Activated T-helper 1 cell treated with anti-CD3 and anti-CD28 coated beads, Interleukin-2, amount 50 U/mL, for 16 hours (primary cell): ENCODE results near the gene CCDC80.
A peak's percentile ranks its signal among the peaks of the same experiment; 100 is the strongest.

Source experiments
- DNase-seq, 2 donors: peaks; one replicate each; pipeline ENCODE4 v3.0.0-alpha.2; 2020; ENCODE audit warnings: low read depth in 1 of 2, low spot score in 1 of 2

CCDC80 gene

DNA sequence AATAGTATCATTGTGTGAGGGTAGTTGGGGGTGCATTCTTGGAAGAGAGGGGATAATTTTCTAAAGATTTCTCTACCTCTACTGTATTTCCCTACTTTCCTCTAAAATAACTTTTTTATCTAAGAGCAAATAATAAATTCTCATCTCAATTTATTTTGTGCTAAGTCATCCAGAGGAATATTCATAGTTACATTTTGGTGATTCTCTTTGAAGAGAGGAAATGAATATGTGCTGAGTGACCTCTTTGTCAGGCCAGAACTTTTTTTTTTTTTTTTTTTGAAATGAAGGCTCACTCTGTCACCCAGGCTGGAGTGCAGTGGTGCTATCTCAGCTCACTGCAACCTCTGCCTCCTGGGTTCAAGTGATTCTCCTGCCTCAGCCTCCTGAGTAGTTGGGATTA, 15.1 kb upstream of the CCDC80 start:
- DNase-seq = no peak

DNA sequence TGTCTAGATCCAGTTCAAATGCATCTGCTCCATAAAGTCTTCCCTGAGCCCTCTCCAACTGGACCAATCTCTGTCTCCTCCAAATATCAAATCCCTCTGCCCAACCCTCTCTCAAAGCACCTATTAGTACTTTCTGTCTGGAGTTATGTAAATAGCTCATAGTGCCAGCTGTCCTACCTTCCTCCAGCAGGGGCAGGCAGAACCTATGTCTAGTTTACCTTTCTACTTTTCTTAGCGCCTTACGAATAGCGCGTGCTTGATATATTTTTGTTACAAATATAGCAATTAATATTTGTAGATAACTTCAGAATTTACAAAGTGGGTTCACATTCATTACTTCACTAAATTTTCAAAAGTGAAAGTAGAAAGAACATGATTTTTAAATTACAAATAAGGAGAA, 14.0 kb upstream of the CCDC80 start:
- no peak for DNase-seq

DNA sequence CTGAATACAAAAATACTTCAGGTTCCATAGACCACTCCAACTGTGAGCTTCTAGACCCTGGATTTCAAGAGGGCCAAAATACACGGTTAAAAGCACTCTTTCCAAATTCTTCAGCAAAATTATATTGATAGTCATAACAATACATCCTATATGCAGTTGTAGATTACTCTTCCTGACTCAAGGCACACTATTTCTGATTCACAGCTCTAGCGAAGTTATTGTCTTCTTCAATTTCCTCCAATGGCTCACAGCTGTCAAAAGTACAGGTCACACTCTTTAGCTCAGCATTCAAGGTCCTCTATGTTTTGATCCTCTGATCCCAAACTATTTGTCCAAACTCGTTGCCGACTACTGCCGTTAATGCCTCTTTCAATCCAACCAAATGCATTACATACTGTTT, 13.5 kb upstream of the CCDC80 start:
- DNase-seq = no peak

DNA sequence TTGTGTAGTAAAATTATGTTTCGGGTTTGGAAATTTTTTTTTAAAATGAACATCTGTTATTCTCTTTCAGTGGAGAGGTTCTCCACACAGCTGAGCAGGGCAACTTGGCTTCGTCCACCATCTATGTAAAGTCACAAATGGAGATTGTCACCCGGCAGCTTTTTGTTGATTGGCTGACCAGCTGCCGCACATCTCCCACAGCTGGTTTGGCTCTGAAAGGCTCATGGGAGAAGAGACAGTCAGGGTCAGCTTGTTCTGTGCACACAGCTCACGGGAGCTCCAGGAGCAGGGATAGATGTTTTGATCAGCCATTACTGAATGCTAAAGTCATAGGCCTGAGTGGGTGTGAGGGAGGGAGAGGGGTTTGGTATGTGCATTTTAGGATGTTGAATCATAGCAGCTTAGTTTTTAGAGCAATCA, 12.9 kb upstream of the CCDC80 start:
- no peak for DNase-seq

DNA sequence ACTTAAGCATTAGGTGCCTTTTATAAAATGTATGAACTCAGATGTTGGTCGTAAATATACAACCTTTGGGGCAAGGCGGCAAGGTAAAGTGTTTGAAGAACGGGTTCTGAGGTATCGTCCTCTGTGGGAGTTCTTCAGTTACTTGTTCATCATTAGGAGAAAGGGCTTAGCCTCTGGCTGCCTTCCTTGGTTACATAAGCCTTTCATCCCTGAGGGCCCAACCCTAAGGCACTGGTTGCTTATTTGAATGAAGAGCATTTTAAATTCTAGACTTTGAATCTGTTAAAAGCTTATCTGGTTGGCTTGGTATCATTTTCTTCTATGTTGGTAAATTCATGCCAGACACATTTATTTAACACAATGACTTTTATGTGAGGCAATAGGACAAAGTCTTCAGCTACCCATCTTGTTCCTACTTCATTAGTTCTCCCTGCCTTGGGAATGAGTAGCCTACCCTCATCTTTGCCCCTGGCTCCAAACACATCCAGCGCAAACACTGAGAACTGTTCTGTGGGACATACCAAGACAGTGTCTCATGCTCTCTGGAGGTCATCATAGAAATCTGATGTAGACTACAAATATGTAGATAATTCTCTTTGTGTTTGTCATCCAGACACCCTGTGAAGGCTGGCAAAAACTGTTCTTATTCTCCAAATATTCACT, 12.4 kb upstream of the CCDC80 start:
- no peak for DNase-seq

DNA sequence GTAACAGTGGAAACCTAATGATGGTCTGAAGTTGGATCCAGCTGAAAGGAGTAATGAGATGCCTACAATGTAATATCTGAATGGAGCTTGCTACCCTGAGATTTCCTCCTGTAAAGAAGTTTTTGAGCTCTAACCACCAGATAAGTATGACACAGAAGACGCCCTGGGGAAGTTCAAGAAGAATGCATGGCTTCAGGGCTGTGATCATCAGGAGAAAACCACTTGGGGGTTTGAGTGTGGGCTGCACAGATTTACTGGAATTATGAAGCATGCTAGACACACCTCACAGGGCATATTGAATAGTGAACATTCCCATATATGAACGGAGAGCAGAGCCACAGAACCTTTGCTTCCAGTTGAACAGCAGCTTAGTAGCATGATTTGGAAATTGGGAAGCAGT, 10.6 kb upstream of the CCDC80 start:
- no peak for DNase-seq

DNA sequence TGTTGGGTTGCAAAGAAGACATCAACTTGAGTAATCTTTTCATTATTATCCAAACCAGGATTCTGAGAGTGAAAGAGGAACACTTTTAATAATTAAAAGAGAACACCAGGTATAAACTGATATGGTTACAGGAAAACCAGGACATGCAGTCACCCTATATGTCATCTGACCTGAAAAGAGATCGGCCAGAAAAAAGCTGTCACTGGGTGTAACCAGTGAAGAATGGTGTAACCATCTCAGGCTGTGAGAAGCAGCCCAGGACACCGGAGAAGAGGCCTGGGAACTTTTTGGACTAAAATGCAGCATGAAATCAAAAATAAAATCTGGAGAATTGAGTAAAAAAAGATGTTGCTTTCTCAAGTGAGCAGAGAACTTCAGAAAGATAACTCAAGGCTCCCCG, 10.1 kb upstream of the CCDC80 start:
- DNase-seq = no peak

DNA sequence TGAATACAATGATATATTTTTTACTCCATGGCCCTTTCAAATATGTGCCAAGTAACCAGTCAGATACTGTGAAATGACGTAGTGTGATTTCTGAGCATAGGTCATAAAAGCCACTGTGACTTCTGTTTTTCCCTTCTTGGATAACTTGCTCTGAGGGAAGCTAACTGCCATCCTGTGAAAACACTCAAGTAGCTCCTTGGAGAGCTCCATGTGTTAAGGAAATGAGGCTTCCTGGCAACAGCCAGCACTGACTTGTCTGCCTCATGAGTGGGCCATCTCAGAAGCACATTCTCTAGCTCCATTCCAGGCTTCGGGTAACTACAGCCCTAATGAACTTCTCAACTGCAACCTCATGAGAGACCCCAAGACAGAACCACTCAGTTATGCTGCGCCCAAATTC, 9.5 kb upstream of the CCDC80 start:
- no peak for DNase-seq

DNA sequence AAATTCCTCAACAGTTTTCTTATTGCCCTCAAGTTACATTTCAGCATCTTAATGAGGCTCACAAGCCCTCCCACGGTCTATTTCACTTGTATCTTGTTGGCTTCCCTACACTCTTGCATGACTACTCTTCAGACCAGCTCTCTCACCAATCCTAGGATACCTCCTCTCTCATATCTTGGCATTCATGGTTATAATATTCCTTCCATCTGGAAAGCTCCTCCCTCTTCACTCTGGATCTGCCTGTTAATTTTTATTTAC, 8.5 kb upstream of the CCDC80 start:
- no peak for DNase-seq

DNA sequence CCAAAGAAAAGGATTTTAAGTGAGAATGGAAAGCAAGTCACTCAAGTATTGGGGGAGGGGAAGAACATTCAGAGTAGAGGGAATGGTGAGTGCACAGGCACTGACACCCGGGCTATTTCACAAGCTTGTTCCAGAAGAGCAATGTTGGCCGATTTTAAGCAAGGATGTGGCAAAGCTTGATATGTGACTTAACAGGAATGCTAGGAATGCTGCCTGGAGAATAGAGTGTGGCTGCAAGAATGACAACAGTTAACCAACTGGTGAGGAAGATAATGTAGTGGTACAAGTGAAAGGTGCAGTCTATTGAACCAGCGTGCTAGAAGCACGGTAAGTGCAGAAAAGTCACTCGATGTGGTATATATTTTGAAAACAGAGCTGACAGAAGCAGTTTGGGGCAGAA, 6.2 kb upstream of the CCDC80 start:
- no peak for DNase-seq

DNA sequence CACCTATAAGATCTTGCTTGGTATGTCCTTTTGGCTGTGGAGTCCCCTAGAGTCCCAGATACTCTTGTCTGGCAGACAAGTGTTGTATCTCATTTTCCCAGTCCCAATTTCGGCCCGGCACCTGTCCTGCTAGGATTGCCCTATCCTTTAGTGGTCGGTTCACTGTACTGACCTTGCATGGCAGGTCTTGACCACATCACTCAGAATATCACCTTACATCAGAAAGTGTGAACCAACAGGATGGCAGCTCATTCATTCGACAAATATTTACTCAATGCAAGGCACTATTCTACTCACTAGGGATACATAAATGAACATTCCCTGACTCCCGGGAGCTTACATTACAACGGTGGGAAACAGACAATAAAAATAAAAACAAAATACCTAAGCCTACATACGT, 5.7 kb upstream of the CCDC80 start:
- DNase-seq = no peak

DNA sequence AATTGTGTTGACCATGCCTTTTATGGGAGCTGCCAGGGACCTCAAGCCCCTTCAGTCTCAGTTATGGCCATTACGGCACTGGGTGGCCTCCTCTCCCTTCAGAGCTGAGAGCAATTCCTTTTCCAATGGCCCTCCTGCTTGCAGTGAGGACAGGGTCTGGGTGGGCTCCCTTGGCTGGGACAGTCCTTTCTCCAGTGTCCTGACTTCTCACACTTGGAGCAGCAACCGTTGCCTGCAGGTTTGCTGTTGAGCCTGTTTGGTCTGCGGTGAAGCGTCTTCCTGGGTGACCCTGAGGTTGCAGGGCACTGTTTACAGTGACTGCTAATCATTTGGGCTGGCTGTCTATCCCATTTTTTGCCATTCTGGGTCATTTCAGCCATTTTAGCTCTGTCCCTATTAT, 3.5 kb upstream of the CCDC80 start:
- no peak for DNase-seq

DNA sequence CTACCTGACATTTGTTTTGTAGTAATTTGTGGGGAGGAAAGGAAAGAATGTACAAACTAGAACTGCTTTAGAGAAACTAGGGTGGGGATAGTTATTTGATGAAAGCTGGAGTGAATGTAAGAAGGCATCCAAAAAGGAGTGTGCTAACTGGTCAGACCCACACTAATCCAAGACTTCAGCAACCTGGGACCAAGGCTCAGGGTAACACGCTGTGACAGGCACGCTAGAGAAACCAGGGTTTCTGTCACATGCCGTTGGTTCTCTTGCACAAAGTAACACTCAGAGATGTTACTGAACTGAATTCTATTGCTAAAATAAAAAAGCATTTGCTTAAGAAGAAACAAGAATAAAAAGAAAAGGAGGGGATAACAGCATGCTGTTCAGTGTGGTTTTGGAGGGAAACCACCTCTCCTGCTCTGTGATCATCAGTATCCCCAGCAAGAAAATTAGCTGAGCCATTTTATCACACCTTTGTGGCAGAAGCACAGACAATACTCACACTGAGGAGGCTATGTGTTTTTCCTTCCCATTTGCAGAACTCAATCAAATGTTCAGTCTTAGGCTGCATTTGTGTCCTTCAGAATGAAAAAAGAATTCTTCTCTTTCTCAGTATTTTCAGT, 2.8 kb upstream of the CCDC80 start:
- DNase-seq = no peak

DNA sequence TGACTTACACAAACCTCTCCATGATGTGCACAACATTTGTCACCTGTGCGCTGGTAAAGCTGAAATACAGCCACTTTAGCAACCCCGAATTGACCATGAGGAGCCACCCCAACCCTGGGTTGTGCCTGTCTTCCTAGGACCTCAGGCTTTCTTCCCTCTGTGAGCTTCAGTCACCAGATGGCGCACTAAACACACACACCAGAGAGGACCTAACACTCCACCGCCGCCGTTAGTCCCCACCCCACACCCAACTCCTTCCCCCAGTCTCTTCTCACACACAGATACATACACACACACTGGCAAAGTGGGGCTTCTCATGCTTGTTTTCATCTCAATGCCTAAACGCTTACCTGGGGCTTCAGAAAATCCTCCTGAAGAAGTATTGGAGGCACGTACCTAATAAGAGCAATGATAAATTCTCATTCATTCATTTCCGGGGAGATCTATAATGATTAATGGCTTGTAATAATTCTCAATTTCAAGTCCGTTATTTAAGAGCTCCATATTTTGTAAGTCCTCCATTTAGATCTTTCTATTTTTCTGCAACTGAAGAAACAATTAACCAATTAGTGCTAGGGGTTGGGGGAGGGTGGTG, 2.1 kb upstream of the CCDC80 start:
- peak; percentile 64 for DNase-seq

DNA sequence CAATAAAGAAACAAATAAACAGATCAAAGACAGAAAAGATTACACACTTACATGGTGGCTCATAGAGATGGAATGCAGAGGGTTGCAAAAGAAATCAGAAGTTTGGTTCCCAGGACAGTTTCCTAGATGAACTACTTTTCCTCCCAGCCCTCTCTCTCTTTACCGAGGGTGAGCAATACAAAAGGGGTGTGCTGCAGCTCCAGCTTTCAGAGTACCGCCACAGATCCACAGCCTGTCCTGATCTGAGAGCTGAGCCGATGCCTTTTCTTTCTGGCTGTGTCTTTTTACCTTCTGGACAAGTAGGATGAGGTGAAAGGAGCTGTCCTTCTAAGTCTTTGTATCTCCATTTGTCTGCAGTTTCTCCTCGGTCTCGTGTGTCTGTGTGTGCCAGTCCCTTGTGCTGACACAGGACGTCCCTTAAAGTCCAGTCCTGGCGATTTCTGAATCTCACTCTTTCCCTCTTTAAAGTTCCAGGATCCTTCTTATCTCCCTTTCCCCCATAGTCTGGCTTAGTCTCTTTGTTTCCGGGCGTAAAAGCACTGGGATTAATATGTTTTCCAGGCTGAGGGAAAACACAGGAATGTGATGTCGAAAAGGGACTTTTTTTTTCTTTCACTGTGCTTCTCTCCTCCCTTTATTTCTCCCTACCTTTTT, 540 bp downstream of the CCDC80 start:
- no peak for DNase-seq

DNA sequence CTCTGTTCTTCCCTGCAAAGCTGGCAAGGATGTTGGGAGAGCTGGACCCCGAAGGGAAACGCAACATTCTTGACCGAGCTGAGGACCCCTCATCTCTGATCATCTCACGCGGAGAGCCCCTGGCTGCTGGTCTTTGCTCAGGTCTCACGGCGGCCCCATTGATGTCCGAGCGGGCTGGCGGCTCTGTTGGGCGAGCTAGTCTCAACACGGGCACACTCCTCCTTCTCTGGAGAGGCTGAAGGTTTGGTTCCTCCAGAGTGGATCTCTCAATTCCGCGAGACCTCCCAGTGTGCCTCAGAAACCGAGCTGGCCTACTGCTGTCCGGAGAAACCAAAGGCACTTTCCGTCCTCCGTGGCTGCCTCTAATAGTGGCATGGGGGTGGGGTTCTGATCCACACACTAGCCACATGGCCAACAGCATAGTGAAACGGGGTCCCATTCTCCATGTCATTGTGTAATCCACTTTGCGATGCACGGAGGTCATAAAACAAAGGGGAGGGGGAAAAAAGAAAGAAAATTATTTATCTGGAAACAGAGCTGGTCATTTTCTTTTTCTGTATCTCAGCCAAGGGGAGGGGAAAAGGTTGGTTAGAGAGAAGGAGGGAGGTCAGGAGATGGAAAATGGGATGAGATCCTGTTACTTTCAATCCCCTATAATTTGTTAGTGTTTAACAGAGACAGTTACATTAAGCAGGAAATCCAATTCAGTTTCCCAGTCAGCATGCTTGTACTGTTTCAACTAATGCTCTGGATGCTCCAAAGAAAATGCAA, 1.3 kb downstream of the CCDC80 start:
- DNase-seq = no peak

DNA sequence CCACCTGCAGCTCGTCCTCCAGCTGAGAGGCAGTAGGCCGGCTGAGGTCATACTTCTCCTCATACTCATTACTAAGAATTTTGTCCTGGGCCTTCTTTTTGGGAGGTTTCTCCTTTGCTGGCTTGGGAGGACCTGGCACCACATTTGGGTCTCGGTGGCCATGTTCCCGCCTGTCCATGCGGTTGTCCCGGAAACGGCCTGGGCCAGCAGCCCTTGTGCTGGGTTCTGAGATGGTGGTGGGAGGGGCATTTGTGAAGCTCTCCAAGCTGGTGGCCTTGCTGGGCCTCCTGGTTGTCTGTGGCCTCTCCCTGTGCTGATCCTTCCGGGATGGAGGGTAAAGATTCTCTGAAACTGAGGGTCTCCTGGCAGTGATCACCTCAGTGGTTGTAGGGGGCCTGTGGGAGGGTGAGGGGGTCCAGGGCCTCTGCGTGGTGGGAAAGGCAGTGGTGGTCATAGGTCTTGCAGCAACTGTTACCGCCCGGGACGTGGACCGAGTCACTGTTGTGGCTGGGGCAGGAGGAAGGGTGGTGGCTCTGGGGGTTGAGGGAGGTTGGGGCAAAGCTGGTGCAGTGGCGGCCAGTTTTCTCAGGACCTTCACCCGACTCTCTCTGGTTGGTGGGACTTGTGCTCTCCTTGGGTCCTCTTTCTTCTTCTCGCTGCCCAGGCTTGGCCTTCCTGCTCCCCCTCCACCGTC, 2.5 kb downstream of the CCDC80 start:
- no peak for DNase-seq

DNA sequence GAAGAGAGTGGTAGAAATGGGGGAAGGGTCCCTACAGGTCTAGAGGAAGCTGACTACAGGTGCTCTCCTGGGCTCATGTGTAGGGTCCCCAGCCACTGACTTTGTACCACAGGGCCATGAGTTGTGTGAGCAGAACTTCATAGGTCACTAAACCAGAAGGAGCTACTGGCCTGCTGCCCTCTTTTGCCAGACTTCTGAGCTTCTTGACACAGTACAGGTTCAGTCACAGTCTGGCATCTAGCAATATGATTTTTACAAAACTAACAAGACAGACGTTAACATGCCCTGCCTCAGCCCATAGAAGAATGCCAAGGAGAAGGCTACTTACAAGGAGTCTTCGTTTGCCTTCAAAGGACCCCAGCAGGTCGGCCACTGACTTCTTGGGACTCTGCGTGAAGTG, 3.2 kb downstream of the CCDC80 start:
- no peak for DNase-seq

DNA sequence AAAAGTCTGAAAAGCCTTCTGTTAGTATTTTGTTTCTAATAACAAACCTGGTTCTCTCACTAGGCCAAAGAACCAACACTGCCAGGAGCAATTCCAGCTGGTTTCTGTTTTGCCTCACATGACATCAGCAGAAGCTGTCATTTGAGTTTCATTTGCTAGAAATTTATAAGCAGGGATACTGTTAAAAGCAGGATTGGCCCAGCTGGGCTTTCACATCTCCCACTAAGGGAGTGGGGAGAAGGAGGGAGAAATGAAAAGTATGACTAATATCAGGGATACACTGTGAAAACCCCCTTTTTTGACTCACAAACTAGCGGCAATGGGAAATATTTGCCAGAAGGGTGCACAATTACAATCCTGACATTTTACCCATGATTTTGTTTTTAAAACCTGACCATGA, 5.3 kb downstream of the CCDC80 start:
- DNase-seq = no peak

DNA sequence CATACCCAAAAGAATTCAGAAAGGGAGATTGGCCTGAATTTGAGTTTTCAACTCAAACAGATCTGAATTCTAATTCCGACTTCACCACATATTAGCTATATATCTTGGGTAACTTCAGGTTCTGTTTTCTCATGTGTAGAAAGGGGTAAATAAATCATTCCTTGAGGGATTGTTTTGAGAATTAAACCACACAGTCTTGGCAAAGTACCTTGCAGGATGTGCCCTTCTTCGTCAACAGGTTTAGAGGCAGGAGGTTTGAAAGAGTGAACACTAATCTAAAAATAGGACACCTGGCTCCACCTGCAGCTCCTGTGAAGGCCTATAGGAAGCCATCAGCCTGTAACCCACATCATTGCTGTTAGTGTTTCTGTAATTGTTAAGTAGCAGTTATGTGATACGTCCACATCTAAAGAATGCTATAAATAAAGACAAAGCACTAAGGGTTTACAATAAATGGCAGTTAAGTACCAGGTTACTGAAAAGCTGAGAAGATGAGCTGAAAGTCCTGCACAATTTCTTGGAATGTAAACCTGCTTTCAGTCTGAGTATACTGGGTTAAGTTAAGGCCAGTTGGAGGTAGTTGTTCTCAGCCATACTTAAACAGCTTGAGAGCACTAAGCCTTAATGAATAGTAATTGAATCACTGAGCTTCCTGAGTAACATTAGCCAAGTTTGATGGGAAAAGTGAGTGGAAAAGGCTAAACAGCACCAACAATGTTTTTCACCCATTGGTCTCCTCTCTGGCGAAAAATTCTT, 6.0 kb downstream of the CCDC80 start:
- no peak for DNase-seq

DNA sequence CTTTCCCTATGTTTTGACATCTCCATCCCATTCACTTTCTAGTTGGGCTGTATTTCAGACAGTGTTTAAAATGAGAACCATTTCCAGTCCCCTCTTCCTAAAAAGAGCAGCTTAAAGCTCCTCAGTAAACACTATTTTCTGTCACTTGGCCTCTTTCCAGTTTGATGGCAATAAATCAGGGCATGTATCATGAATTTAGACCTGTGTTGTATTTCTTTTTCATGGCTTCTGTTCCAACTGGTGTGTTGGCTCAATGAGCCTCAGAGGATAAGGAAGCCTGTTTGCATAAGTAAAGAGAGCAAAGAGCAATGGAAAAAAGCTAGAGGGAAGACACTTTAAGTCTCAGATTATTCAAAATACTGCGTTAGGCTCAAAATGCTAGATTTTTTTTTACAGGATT, 7.2 kb downstream of the CCDC80 start:
- no peak for DNase-seq
